HG02642 (cell line): Measurements from ENCODE around the gene LRRC26.
"Not testable (repeated sequence)": the region's sequence is repeated elsewhere in the genome, so short reads cannot be mapped to it uniquely, and the experiment has no call there.

Experiments used
- ATAC-seq: cut with Tn5 transposase; IDR thresholded peaks from one replicate; pipeline ENCODE4 v1.9.1; 2021; ENCODE audit warnings: mild to moderate bottlenecking; ENCODE audit not compliant: unreplicated experiment, poor library complexity

LRRC26 gene

DNA sequence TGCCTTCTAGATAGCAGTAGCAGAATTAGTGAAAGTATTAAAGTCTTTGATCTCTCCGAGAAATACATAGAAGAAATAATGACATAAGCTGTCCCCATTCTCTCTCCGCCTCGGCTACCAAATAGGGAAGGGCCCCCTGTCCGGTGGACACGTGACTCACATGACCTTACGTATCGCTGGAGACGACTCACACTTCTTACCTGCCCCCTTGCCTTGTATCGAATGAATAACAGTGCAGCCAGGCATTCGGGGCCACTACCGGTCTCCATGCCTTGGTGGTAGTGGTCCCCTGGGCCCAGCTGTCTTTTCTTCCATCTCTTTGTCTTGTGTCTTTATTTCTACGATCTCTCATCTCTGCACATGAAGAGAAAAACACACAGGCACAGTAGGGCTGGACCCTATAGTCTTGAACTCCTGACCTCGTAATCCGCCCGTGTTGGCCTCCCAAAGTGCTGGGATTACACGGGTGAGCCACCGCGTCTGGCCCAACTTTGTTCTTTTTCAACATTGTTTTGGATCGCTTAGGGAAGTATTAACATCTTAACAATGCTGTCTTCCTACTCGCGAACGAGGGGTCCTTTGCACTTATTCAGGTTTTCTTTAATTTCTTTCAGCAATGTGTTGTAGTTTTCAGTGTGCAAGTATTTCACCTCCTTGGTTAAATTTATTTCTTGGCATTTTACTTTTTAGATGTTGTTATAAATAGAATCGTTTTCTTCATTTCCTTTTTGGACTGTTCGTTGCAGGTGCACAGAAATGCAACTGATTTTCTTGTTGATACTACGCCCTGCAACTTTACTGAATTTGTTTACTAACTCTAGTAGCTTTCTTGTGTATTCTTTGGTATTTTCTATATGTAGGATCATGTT lies 47.7 kb downstream of the LRRC26 start:
- ATAC-seq: not testable (repeated sequence)
